ENCODE measurements around the gene FKRP.

DNA sequence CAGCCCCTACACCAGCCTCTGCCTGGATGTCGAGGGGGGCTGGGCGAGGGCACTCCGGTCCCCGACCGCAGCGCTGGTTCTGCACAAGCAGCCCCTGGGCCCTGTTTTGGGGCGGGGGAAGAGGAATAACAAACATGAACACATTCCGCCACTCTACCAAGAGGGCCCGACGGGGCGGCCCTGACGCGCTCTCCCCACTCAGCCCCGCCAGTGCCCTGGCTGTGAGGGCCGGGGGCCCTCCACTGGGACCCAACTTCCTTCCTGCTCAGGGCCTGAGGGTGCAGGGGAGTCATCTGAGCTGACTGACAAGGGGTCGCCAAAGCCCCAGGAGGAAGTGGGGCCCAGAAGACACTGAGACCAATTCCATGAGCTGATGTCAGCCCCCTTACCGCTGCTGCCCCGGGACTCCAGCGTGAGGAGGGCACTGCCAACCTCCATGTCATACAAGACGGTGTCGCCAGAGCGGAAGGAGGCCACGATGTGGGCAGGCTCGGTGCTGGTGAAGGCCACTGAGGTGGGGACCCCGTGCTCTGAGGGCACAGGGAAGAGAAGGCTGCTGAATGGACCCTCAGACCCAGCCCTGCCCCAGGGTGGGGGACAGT lies 23.3 kb upstream of the FKRP start:
- TF ChIP-seq CTCF (IDR thresholded peaks at IDR 0.05; ENCODE audit: low read depth, low read length, poor library complexity, severe bottlenecking), result no peak
- TF ChIP-seq EZH2phosphoT487 (IDR thresholded peaks at IDR 0.05; ENCODE audit: borderline replicate concordance, low read length), result no peak
